Measurements from ENCODE around the gene MUC2. TPM values are rescaled to one million over a fixed set of nuclear protein-coding genes. Genes with fewer than 3 reads are reported as not detected.

MUC2 gene
- total RNA-seq, 4 donors from 2014 or later: 269 to 910 (median 671) TPM

GRCh38 chr11:1099519-1100355 lies 25.1 kb downstream of the MUC2 start:
- Histone ChIP-seq H3K4me3 (no peak overlapping the region), H3K9me3 (no peaks in the 10 kb centered on the region), H3K27me3 (no peaks in the 10 kb centered on the region), H3K4me1 (no peaks in the 10 kb centered on the region), H3K27ac (no peak overlapping the region), H3K36me3 (no peaks in the 10 kb centered on the region)
- DNase-seq: no peak
- TF ChIP-seq POLR2AphosphoS5 (IDR thresholded peaks at IDR 0.05) (no peak), POLR2A (IDR thresholded peaks at IDR 0.05) (no peak), CTCF (IDR thresholded peaks at IDR 0.05) (no peak), EP300 (IDR thresholded peaks at IDR 0.05; ENCODE audit: low read depth) (no peak)
- WGBS, 2 donors (ENCODE audit: low coverage in 1 of 2): 88% methylated on average over 29 of the region's 32 CpGs; no CpG with 5 or more reads in 1 of the 2 donors
- intact Hi-C loops (cut with DNase I; ENCODE audit: low total_unique reads): no loop called here
- in situ Hi-C loops (cut with MboI; ENCODE audit: low pct_ligation_motif_present in 1 of 4, low pct_unique_long_range_greater_than_20kb in 1 of 4, low sequenced_read_pairs in 3 of 4): no loop called here

GRCh38 chr11:1100417-1101245 lies 26.0 kb downstream of the MUC2 start:
- TF ChIP-seq POLR2A (IDR thresholded peaks at IDR 0.05) (no peak), EP300 (IDR thresholded peaks at IDR 0.05; ENCODE audit: low read depth) (no peak), POLR2AphosphoS5 (IDR thresholded peaks at IDR 0.05) (no peak), CTCF (IDR thresholded peaks at IDR 0.05) (no peak)
- in situ Hi-C loops (cut with MboI; ENCODE audit: low pct_ligation_motif_present in 1 of 4, low pct_unique_long_range_greater_than_20kb in 1 of 4, low sequenced_read_pairs in 3 of 4) (no loop called here), intact Hi-C loops (cut with DNase I; ENCODE audit: low total_unique reads) (no loop called here)
- Histone ChIP-seq H3K36me3 (no peaks in the 10 kb centered on the region), H3K9me3 (no peaks in the 10 kb centered on the region), H3K27me3 (no peaks in the 10 kb centered on the region), H3K4me3 (no peak overlapping the region), H3K4me1 (no peaks in the 10 kb centered on the region), H3K27ac (no peak overlapping the region)
- DNase-seq: no peak
- whole genome bisulfite sequencing, 2 donors (ENCODE audit: low coverage in 1 of 2): 87% methylated on average over 30 of the region's 33 CpGs; no CpG with 5 or more reads in 1 of the 2 donors

GRCh38 chr11:1101318-1102089 lies 26.8 kb downstream of the MUC2 start:
- no peaks in the 10 kb centered on the region for H3K36me3 ChIP-seq
- no peak overlapping the region for H3K27ac ChIP-seq
- intact Hi-C loops (cut with DNase I; ENCODE audit: low total_unique reads): no loop called here
- DNase-seq: no peak
- in situ Hi-C loops (cut with MboI; ENCODE audit: low pct_ligation_motif_present in 1 of 4, low pct_unique_long_range_greater_than_20kb in 1 of 4, low sequenced_read_pairs in 3 of 4): no loop called here
- TF ChIP-seq CTCF (IDR thresholded peaks at IDR 0.05): no peak
- TF ChIP-seq POLR2AphosphoS5 (IDR thresholded peaks at IDR 0.05): no peak
- no peak for TF ChIP-seq EP300 (IDR thresholded peaks at IDR 0.05; ENCODE audit: low read depth)
- TF ChIP-seq POLR2A (IDR thresholded peaks at IDR 0.05): no peak
- no peaks in the 10 kb centered on the region for H3K4me1 ChIP-seq
- 84% methylated on average over 50 of the region's 50 CpGs; no CpG with 5 or more reads in 1 of the 2 donors for WGBS, 2 donors (ENCODE audit: low coverage in 1 of 2)
- no peak overlapping the region for H3K4me3 ChIP-seq
- no peaks in the 10 kb centered on the region for H3K9me3 ChIP-seq
- no peaks in the 10 kb centered on the region for H3K27me3 ChIP-seq
